Sigmoid colon (tissue), 4 donors: ENCODE measurements around the gene SCAF4.

Experiments used
- CTCF ChIP-seq, 4 experiments: fragments of 450-650 bp in 3 of 4; fragments of 200-600 bp in 1 of 4; IDR thresholded peaks; one replicate each; pipeline ENCODE4 v1.5.1; 2016 to 2019; ENCODE audit warnings: antibody characterized with exemption in 4 of 4, mild to moderate bottlenecking in 3 of 4, moderate library complexity in 2 of 4
- POLR2AphosphoS5 ChIP-seq, 4 donors: sonication (generic); formaldehyde crosslinking; IDR thresholded peaks; one replicate each; pipeline ENCODE4 v1.6.1; 2017; ENCODE audit warnings: antibody characterized with exemption in 4 of 4

GRCh38 chr21:31659286-31659535 is 72.7 kb downstream of the SCAF4 start:
- TF ChIP-seq CTCF (IDR thresholded peaks at IDR 0.05): no peak
- no peak for TF ChIP-seq POLR2AphosphoS5 (IDR thresholded peaks at IDR 0.05)
